Skeletal muscle satellite cell (primary cell): ENCODE data around the gene SMC5. TPM values are rescaled to one million over a fixed set of nuclear protein-coding genes. Genes with fewer than 3 reads are reported as not detected.
"Not testable (repeated sequence)": the region's sequence is repeated elsewhere in the genome, so short reads cannot be mapped to it uniquely, and the experiment has no call there.

ENCODE experiments used
- H3K27me3 ChIP-seq: 2 replicates; pipeline ENCODE4 v1.7.0; 2013; ENCODE audit warnings: low read length; ENCODE audit not compliant: control insufficient read depth, insufficient read depth
- H3K36me3 ChIP-seq: 2 replicates; pipeline ENCODE4 v1.7.0; 2013; ENCODE audit warnings: mild to moderate bottlenecking, control low read depth, low read length; ENCODE audit not compliant: insufficient read depth
- H3K4me1 ChIP-seq: 2 replicates; pipeline ENCODE4 v1.7.0; 2013; ENCODE audit warnings: low read length; ENCODE audit not compliant: control insufficient read depth, insufficient read depth
- H3K4me2 ChIP-seq: 2 replicates; pipeline ENCODE4 v1.7.0; 2013; ENCODE audit warnings: mild to moderate bottlenecking, low read length
- H3K4me3 ChIP-seq: 2 replicates; pipeline ENCODE4 v1.7.0; 2013; ENCODE audit warnings: low read length
- H3K9ac ChIP-seq: 2 replicates; pipeline ENCODE4 v1.7.0; 2013; ENCODE audit warnings: mild to moderate bottlenecking, low read depth, low read length, moderate library complexity
- H3K9me3 ChIP-seq: replicated peaks from 2 replicates; pipeline ENCODE4 v1.7.0; 2013; ENCODE audit warnings: mild to moderate bottlenecking, control low read depth, low read length
- total RNA-seq: library from RNA; depleted of rRNA; stranded (reverse); fragments of >200 nt; gene quantifications from 2 replicates; pipeline ENCODE4 v1.2.3, GENCODE V29; 2012; rRNA removed

Gene SMC5
- 17.3 and 19.3 TPM in 2 replicates for total RNA-seq

GRCh38 chr9:70258692-70259511 lies at the start of gene SMC5:
Gene SMC5, plus strand, starts transcription at chr9:70258978. Its CDS starts 101 bp downstream, at chr9:70259079.
- Histone ChIP-seq H3K9ac (peak within 1 kb of the TSS; percentile 99), H3K36me3 (peaks cover 24% of the 10 kb centered on the region), H3K4me3 (peak within 1 kb of the TSS; percentile 96), H3K4me1 (peaks cover 72% of the 10 kb centered on the region), H3K27me3 (no peaks in the 10 kb centered on the region), H3K4me2 (peak within 1 kb of the TSS; percentile 94), H3K9me3 (no peaks in the 10 kb centered on the region)

- Histone ChIP-seq H3K4me2 (no peak overlapping the region), H3K9ac (no peak overlapping the region), H3K9me3 (no peaks in the 10 kb centered on the region)
These were observed 41.7 kb upstream of the SMC5 start for GRCh38 chr9:70217029-70217428.

GRCh38 chr9:70218767-70219166 lies 40.0 kb upstream of the SMC5 start:
- Histone ChIP-seq H3K27me3 (no peaks in the 10 kb centered on the region), H3K4me1 (peaks cover 14% of the 10 kb centered on the region), H3K9me3 (no peaks in the 10 kb centered on the region), H3K9ac (no peak overlapping the region), H3K36me3 (peaks cover 9% of the 10 kb centered on the region), H3K4me2 (no peak overlapping the region), H3K4me3 (no peak overlapping the region)

More at GRCh38 chr9:70217029-70217428, 41.7 kb upstream of the SMC5 start:
- H3K36me3 ChIP-seq = peaks cover 14% of the 10 kb centered on the region
- H3K27me3 ChIP-seq = no peaks in the 10 kb centered on the region
- H3K4me3 ChIP-seq = no peak overlapping the region
- H3K4me1 ChIP-seq = peaks cover 11% of the 10 kb centered on the region

- H3K4me2 ChIP-seq = no peak overlapping the region
- H3K36me3 ChIP-seq = peaks cover 8% of the 10 kb centered on the region
- H3K27me3 ChIP-seq = no peaks in the 10 kb centered on the region
- H3K9ac ChIP-seq = no peak overlapping the region
- peaks cover 14% of the 10 kb centered on the region for H3K4me1 ChIP-seq
- no peak overlapping the region for H3K4me3 ChIP-seq
- H3K9me3 ChIP-seq = no peaks in the 10 kb centered on the region
These were observed 38.6 kb upstream of the SMC5 start for GRCh38 chr9:70220216-70220615.

- no peak overlapping the region for H3K4me2 ChIP-seq
- H3K27me3 ChIP-seq = no peaks in the 10 kb centered on the region
- H3K9ac ChIP-seq = no peak overlapping the region
- H3K36me3 ChIP-seq = no peaks in the 10 kb centered on the region
- no peaks in the 10 kb centered on the region for H3K9me3 ChIP-seq
- H3K4me1 ChIP-seq = peaks cover 14% of the 10 kb centered on the region
- no peak overlapping the region for H3K4me3 ChIP-seq
These were observed 36.4 kb upstream of the SMC5 start for GRCh38 chr9:70222354-70222753.

- no peak overlapping the region for H3K4me3 ChIP-seq
- peaks cover 21% of the 10 kb centered on the region for H3K4me1 ChIP-seq
- no peak overlapping the region for H3K9ac ChIP-seq
- no peaks in the 10 kb centered on the region for H3K9me3 ChIP-seq
- no peak overlapping the region for H3K4me2 ChIP-seq
- no peaks in the 10 kb centered on the region for H3K36me3 ChIP-seq
- no peaks in the 10 kb centered on the region for H3K27me3 ChIP-seq
These were observed 30.7 kb upstream of the SMC5 start for GRCh38 chr9:70228118-70228517.

GRCh38 chr9:70228611-70229010 lies 30.2 kb upstream of the SMC5 start:
- Histone ChIP-seq H3K4me3 (no peak overlapping the region), H3K27me3 (no peaks in the 10 kb centered on the region), H3K9me3 (no peaks in the 10 kb centered on the region), H3K9ac (peak overlapping the region; percentile 17), H3K4me2 (no peak overlapping the region), H3K36me3 (no peaks in the 10 kb centered on the region), H3K4me1 (peaks cover 21% of the 10 kb centered on the region)

- peaks cover 21% of the 10 kb centered on the region for H3K4me1 ChIP-seq
- H3K9ac ChIP-seq = peak overlapping the region; percentile 17
- no peaks in the 10 kb centered on the region for H3K9me3 ChIP-seq
- H3K27me3 ChIP-seq = no peaks in the 10 kb centered on the region
- no peak overlapping the region for H3K4me3 ChIP-seq
- H3K4me2 ChIP-seq = no peak overlapping the region
- H3K36me3 ChIP-seq = no peaks in the 10 kb centered on the region
These were observed 29.8 kb upstream of the SMC5 start for GRCh38 chr9:70229026-70229425.

- peak overlapping the region; percentile 24 for H3K4me2 ChIP-seq
- peaks cover 21% of the 10 kb centered on the region for H3K4me1 ChIP-seq
- no peak overlapping the region for H3K4me3 ChIP-seq
- no peaks in the 10 kb centered on the region for H3K27me3 ChIP-seq
- peak overlapping the region; percentile 17 for H3K9ac ChIP-seq
- no peaks in the 10 kb centered on the region for H3K36me3 ChIP-seq
- no peaks in the 10 kb centered on the region for H3K9me3 ChIP-seq
These were observed 29.2 kb upstream of the SMC5 start for GRCh38 chr9:70229579-70229978.

GRCh38 chr9:70232476-70232875 lies 26.3 kb upstream of the SMC5 start:
- no peaks in the 10 kb centered on the region for H3K9me3 ChIP-seq
- H3K4me1 ChIP-seq = peaks cover 21% of the 10 kb centered on the region
- no peak overlapping the region for H3K4me3 ChIP-seq
- no peaks in the 10 kb centered on the region for H3K27me3 ChIP-seq
- H3K4me2 ChIP-seq = no peak overlapping the region
- H3K9ac ChIP-seq = no peak overlapping the region
- H3K36me3 ChIP-seq = no peaks in the 10 kb centered on the region

- H3K4me2 ChIP-seq, H3K4me3 ChIP-seq, H3K27me3 ChIP-seq, H3K9ac ChIP-seq, H3K9me3 ChIP-seq, H3K36me3 ChIP-seq: not testable (repeated sequence)
- H3K4me1 ChIP-seq = peaks cover 13% of the 10 kb centered on the region
These were observed 24.6 kb upstream of the SMC5 start for GRCh38 chr9:70234208-70234607.

GRCh38 chr9:70245952-70246351 lies 12.8 kb upstream of the SMC5 start:
- H3K9ac ChIP-seq, H3K9me3 ChIP-seq, H3K4me1 ChIP-seq, H3K27me3 ChIP-seq, H3K36me3 ChIP-seq, H3K4me3 ChIP-seq, H3K4me2 ChIP-seq: not testable (repeated sequence)
